Neural progenitor cell (in vitro differentiated cells): ENCODE results near the gene TAS2R3.

ENCODE experiments used
- EZH2 ChIP-seq: fragments of 200-600 bp; sonication (generic); IDR thresholded peaks from 2 replicates; pipeline ENCODE4 v1.6.1; 2017; ENCODE audit warnings: antibody characterized with exemption, mild to moderate bottlenecking, moderate library complexity
- TF ChIP-seq, protein P1 (sequence below): fragments of 200-600 bp; sonication (generic); IDR thresholded peaks from 2 replicates; pipeline ENCODE4 v1.5.1; 2017; ENCODE audit warnings: antibody characterized with exemption, mild to moderate bottlenecking

DNA sequence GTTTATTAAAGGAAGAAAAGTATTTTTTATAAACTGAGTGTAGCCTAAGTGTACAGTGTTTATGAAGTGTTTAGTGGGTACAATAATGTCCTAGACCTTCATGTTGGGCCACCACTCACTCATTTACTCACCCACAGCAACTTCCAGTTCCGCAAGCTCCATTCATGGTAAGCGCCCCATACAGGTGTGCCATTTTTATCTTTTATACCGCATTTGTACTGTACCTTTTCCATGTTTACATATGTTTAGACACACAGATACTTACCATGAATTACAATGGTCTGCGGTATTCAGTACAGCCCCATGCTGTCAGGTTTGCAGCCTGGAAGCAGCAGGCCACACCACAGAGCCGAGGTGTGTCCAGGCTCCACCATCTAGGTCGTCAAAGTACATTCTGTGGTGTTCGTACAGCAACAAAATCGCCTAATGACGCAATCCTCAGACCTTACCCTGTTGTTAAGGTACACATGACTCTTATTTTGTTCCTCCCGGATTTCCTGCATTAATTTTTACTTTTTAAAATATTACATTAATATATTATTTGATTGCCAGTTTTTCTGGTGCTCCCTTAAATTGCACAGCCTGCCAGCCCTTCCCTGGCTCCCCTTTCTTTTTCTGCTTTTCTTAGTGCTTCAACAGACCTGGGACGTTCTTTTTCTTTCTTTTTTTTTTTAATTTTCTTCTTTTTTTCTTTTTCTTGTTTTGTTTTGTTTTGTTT, 26.6 kb upstream of the TAS2R3 start:
- TF ChIP-seq, protein P1, sequence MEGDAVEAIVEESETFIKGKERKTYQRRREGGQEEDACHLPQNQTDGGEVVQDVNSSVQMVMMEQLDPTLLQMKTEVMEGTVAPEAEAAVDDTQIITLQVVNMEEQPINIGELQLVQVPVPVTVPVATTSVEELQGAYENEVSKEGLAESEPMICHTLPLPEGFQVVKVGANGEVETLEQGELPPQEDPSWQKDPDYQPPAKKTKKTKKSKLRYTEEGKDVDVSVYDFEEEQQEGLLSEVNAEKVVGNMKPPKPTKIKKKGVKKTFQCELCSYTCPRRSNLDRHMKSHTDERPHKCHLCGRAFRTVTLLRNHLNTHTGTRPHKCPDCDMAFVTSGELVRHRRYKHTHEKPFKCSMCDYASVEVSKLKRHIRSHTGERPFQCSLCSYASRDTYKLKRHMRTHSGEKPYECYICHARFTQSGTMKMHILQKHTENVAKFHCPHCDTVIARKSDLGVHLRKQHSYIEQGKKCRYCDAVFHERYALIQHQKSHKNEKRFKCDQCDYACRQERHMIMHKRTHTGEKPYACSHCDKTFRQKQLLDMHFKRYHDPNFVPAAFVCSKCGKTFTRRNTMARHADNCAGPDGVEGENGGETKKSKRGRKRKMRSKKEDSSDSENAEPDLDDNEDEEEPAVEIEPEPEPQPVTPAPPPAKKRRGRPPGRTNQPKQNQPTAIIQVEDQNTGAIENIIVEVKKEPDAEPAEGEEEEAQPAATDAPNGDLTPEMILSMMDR: no peak
- TF ChIP-seq EZH2: no peak
